AG20443 (cell line): ENCODE results near the gene AKAP13.
"Not testable (repeated sequence)": the region's sequence is repeated elsewhere in the genome, so short reads cannot be mapped to it uniquely, and the experiment has no call there.

Source experiments
- DNase-seq: peaks from one replicate; pipeline ENCODE4 v3.0.0; 2012; ENCODE audit warnings: low spot score, mixed read lengths

AKAP13 gene

DNA sequence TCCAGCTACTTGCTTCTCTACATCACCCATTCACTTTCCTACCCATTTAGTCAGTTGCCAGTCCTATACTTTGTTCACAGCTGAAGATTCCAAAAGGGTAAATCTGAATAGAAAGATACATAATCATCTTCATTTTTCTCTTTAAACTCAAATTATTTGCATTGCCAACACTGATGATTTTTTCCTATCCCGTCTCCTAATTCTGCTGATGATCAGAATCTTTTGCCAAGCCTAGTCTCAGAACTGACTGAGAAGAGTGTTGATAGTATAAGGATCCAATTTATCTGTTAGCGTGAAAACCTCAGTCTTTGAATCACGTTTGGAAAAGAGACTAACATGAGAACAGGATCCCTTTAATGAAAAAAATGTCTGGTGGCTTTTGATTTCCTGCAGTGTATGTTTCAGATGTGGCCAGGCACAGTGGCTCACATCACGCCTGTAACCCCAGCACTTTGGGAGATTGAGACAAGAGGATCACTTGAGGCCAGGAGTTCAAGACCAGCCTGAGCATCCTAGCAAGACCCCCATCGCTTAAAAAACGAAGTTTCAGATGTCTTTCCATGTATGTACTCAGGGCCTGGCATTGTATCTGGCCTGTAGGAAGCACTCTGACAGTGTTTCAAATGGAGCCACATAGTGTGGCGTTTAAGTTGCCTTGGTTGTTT lies 244.9 kb downstream of the AKAP13 start:
- no peak for DNase-seq

GRCh38 chr15:85625856-85626255 lies 245.5 kb downstream of the AKAP13 start:
- peak; percentile 20 for DNase-seq

- DNase-seq, result no peak
Observed at GRCh38 chr15:85627213-85627935, 247.0 kb downstream of the AKAP13 start.

DNA sequence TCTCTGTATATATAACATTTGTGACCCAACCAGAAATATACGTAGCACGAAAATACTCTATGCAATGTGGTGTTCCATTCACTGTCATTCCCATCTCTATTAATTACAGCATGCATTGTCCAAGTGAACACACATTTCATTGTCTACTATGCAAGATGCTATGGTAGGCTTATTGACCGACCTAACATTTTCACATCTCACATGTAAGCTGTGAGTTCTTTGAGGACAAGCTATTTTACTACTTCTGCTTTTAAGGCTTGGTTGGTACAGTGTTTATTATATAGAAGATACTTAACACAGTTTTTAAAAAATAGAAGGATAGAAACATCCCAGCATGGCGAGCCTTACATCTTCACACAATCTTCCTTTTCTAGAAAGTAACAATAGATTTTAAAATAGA lies 249.9 kb downstream of the AKAP13 start:
- no peak for DNase-seq

GRCh38 chr15:85631018-85631417 lies 250.6 kb downstream of the AKAP13 start:
- no peak for DNase-seq

DNA sequence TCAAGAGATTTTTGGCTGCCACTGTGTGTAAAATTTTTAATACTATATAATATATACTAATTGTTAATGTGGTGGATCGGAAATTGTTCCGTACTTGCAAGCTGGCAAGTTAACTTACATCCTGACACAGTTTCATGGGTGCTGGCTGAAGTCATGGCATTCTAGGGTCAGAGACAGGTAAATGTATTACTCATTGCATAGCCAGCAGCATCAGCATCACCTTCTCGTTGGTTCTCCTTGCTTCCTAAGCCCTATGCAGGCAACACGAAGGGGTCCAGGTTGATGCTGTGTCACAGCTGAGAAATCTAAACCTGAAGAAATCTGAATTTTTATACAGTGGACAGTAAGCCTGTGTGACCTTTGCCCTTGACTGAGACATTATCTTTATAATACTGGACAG lies 251.6 kb downstream of the AKAP13 start:
- DNase-seq, result no peak

GRCh38 chr15:85633859-85634258 lies 253.5 kb downstream of the AKAP13 start:
- DNase-seq, result no peak

DNA sequence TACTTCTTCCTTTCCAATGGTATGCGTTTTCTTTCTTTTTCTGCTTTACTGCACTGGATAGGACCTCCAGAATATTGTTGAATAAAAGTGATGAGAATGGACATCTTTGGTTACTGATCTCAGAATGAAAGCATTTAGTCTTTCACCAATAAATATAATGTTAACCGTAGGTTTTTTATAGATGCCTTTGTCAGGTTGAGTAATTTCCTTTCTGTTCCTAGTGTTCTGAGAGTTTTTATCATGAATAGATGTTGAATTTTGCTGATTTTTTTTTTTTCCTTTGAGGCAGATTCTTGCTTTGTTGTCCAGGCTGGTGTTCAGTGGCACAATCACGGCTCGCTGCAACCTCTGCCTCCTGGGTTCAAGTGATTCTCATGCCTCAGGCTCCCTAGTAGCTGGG lies 255.9 kb downstream of the AKAP13 start:
- DNase-seq, result no peak

DNA sequence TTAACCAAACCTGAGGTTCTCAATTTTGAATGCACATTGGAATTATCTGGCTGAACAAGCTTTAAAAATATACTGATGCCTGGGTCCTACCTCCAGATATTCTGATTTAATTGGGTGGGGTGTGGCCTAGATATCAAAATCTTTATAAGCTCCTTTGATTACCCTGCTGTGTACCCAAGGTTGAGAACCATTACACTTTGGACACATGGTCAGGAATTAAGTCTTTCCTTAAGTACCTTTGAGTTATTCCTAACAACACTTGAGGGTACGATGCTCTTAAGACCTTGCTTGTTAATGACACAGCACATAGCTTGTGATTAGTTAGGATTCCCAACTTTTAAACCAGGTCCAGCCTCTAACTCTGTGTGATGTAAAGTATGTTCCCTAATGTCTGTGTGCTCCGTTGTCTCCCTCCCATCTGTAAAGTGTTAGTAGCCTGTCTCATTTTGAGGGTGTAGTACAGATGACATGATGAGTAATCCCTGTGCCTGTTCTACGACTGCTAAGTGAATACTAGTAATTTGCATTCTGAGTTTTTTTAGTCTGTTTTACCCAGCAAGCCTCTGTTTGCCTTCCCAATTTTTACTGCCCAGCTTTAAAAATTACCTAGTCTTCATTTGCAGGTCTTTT lies 259.5 kb downstream of the AKAP13 start:
- DNase-seq, result peak; percentile 69

DNA sequence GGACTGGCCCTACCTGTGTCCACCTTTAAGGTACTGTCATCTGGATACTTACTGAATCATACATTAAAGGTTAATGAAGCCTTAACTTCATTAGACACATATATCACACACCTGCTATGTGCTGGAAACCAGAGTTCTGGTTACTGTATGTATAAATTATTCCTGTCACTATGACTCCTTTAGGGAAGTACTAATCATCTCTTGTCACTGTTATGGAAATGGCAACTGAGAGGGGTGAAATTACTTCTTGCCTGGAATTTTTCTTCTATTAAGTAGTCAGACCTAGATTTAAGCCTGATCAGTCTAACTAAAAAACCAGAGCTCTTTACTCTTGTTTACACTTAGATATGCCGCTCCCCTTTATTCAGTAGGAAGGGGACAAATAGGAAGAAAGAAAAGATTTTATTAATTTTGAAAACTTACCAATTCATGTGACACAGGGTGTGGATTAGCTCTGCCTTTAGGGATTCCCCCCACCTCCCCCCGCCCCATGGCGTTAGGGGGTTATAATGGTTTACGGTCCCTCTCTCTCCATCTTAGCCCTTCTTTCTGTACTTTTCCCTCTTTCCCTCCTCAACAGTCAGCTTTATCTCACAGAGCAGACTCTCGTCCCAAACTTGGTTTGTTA lies 261.8 kb downstream of the AKAP13 start:
- no peak for DNase-seq

GRCh38 chr15:85642693-85643066 lies 262.3 kb downstream of the AKAP13 start:
- peak; percentile 79 for DNase-seq

DNA sequence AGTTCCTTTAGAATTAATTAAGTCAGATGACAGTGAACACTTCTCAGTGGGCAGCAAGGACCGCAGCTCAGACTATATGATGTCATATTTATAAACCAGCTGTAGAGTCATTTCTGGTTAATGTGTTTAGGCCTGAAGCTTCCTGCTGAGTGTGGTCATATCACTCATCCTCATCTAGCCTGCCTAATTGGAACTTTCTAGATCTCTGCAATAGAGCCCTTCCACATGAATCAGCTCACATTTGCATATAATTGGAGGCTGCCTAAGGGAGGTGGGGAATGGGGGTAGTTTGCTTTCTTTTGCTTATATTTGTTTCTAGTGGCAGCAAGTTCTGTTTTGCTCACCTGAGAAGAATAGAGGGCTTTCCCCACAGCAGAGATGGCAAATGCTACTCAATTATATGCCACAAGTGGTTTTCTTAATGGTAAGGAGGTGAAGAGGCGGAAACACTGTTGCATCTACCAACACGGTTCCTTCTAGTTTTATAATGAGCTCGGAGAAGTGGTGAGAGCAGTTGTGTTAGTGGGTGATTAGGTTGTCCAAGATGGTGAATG lies 266.2 kb downstream of the AKAP13 start:
- peak; percentile 33 for DNase-seq

GRCh38 chr15:85649372-85649771 lies 269.0 kb downstream of the AKAP13 start:
- DNase-seq, result peak; percentile 65

DNA sequence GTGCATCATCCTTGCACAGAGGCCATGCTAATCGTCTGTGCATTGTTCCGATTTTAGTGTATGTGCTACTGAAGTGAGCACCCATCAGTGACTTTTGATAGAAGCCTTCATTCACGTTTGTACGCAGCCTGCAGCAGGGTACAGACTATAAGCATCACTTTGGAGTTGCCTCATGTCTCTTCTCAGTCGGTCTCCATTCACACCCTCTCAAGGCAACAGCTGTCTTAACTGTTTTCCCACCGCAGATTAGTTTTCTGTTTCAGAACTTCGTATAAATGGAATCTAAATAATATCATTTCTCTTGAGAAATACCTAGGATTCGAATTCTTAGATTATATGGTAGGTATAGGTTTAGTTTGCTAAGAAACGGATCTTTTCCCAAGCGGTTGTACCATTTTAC lies 271.1 kb downstream of the AKAP13 start:
- DNase-seq, result no peak

DNA sequence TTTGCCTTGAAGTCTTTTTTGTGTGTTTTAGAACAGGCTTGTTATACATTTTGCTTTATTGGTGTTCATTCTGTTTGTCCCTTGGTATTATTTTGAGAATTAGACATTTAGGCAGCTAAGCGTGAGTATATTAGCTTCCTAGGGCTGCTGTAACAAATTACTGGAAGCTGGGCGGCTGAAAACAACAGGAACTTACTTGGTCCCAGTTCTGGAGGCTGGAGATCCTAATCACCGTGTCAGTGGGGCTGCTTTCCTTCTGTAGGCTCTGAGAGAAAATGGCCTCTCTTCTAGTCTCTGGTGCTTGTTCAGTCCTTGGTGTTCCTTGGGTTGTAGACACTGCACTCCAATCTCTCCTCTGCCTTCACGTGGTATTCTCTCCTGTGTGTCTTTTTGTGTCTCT lies 272.1 kb downstream of the AKAP13 start:
- DNase-seq, result no peak

DNA sequence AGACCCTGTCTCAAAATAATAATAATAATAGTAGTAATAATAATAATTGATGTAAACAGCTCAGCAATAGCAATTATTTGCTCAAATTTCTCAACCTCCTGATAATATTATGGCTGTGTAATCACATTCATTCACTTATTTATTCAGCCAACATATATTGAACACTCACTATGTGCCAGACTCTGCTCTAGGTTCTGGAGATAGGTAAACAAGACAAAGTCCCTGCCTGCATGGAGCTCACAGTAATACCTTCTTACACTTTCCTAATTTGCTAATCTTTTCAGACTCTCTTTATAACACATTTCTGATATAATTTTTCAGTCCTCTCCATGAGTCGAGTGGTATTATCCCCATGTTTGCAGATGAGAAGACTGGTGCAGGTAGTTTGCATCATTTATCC lies 276.7 kb downstream of the AKAP13 start:
- no peak for DNase-seq

- DNase-seq, result no peak
Observed at GRCh38 chr15:85658816-85659215, 278.4 kb downstream of the AKAP13 start.

DNA sequence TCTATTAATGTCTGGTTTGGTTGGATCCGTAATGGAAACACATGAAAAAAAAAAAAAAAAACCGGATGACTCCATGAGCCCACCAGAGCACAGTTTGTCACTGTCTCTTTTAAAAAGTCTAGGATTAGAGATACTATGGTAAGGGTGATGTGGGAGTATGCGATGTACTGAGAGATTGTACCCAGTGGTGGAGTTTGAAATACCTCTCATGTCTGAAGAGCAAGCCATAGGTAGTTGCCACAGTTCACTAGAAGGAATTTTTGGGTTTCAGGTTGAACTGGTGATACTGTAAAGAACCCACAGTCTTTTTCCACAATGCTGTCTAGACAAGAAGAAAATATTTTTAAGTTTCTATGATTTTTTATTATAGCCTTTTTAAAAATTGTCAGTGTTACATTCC lies 281.5 kb downstream of the AKAP13 start:
- DNase-seq, result no peak

DNA sequence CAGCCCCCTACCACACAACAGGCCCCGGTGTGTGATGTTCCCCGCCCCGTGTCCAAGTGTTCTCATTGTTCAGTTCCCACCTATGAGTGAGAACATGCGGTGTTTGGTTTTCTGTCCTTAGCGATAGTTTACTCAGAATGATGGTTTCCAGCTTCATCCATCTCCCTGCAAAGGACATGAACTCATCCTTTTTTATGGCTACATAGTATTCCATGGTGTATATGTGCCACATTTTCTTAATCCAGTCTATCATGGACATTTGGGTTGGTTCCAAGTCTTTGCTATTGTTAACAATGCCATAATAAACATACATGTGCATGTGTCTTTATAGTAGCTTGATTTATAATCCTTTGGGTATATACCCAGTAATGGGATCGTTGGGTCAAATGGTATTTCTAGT lies 285.3 kb downstream of the AKAP13 start:
- not testable (repeated sequence) for DNase-seq

- peak; percentile 84 for DNase-seq
Observed at GRCh38 chr15:85667491-85668424, 287.4 kb downstream of the AKAP13 start.

DNA sequence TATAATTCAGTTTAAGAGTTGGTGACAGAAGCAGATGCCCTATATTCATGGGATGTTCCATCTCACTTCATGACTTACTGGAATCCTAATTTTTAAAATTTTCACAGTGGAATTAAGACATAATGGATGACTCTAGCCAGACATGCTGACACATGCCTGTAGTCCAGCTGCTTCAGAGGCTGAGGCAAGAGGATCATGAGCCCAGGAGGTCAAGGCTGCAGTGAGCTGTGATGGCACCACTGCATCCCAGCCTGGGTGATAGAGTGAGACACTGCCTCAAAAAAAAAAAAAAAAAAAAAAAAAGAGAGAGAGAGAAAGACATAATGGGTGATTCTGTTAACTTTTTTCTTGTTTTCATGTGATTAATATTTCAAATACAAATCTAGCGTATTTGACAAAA lies 290.8 kb downstream of the AKAP13 start:
- no peak for DNase-seq
